ENCODE data around the gene CNOT6L.
"Not testable (repeated sequence)": the region's sequence is repeated elsewhere in the genome, so short reads cannot be mapped to it uniquely, and the experiment has no call there.

The CNOT6L gene

GRCh38 chr4:77818602-77819403 lies at the start of gene CNOT6L:
Gene CNOT6L, minus strand, starts transcription at chr4:77819368. Its CDS starts 60 bp downstream, at chr4:77819308.
- DNase-seq (ENCODE audit: low spot score) = peak; percentile 79

DNA sequence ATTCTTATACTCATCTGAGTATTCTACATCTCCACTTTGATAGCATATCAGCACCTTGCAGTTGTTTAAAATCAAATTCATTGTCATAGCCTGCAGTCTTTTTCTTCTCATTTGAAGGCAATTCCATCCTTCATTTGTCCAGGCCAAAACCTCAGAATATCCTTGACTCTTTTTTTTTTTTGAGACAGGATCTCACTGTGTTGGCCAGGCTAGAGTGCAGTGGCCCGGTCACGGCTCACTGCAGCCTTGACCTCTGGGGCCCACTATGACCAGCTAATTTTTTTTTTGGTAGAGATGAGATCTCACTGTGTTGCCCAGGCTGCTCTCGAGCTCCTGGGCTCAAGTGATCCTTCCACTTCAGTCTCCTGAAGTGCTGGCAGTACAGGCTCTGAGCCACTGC lies 46.1 kb upstream of the CNOT6L start:
- no peak for DNase-seq (ENCODE audit: low spot score)

GRCh38 chr4:77863341-77863740 lies 44.2 kb upstream of the CNOT6L start:
- DNase-seq (ENCODE audit: low spot score) = not testable (repeated sequence)

DNA sequence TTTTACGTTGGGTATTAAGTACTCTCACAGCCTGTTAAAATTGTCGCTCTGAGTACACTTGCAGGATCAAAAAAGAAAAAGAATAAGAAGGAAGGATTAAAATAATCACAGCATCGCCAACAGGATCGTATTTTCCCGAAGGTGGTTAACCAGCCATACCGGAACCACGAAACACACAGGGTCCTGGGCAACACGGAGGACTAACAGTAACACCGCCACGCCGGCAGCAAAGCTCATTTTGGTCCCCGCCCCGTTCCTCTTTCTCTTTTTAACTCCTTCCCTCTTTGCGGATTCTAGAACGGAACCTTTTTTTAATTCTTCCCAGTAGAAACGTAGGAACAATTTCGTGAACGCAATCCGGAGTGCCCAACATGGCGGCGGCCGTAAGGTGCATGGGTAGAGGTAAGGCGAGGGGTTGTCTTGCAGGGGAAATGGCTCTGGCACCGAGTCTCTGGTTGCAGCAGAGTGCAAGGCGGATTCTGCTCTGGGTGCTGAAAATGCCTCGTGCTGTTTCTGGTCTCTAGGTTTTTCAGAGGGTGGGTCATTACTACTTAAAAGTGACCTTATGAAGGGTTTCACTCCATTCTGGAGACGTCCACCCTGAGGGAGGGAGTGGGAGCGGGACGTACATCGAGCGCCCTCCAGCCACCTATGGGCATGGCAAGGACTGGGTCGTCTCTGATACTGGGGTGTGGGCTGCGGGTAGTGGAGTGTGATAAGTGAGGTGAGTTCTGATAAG lies 43.5 kb upstream of the CNOT6L start, which contains the start of gene MRPL1:
TSS of gene MRPL1 (plus strand) at position 353 of the 739 bp plus-strand sequence. CDS start at position 372, 19 bp downstream.
- DNase-seq (ENCODE audit: low spot score) = peak; percentile 94

GRCh38 chr4:77861495-77861894 lies 42.3 kb upstream of the CNOT6L start:
- no peak for DNase-seq (ENCODE audit: low spot score)

GRCh38 chr4:77859256-77859655 lies 40.1 kb upstream of the CNOT6L start:
- DNase-seq (ENCODE audit: low spot score) = no peak

- DNase-seq (ENCODE audit: low spot score) = no peak
Measured at GRCh38 chr4:77856152-77856551, 37.0 kb upstream of the CNOT6L start.

DNA sequence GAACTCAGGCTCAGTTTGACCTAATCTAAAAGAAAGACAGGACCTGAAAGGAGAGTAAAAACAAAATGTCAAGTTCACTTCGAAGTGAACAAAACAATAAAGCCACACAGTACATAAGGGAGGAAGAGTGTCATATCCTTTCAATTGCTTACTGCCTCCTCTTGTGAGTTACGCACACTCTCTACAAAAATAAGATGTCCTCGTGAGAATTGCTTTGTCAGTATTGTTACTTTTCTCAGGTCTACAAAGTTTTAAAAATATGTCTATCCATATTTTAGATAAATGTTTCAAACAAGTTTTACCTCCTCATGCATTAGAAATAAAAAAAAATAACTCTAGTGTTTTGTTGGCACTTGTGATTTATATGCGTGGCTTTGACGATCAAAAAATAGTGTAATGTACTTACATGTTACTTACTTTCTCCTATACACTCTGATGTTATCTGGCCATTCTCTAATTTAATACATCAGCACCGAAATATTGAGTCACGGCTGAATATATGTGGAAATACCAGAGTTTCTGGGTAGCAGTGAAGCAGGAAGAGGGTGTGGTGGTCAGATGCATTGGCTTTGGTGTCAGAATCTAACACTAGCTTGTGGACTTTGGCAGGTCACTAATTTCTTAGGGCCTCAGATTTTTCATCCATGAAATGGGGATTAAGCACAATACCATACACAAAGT lies 35.4 kb upstream of the CNOT6L start:
- no peak for DNase-seq (ENCODE audit: low spot score)

DNA sequence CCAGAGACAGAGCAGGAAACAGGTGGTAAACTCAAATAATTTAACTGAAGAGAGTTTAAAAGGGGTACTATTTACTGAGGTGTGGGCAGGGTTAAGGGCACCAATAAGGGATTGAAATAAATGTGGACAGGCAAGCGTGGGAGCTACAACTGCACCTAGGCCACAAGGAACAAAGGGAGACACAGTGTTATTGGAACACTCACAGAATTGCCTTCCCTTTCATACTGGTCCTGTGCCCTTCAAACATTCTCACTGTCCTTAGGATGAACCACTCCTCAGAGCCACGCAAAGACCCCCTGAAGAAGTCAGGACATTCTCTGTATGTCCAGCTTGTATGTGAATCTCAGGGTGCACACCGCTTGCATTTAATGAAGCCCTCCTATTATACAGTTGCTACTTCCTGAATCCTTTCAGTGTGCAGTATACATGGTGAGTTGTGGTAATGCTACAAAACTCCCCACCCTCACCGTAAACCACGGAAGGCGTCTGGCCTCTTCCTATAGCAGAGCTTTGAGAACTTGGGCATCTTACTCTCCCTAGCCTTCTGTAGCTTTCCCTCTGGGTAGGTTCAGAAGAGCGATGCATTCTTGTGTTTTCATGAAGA lies 33.8 kb upstream of the CNOT6L start:
- no peak for DNase-seq (ENCODE audit: low spot score)

DNA sequence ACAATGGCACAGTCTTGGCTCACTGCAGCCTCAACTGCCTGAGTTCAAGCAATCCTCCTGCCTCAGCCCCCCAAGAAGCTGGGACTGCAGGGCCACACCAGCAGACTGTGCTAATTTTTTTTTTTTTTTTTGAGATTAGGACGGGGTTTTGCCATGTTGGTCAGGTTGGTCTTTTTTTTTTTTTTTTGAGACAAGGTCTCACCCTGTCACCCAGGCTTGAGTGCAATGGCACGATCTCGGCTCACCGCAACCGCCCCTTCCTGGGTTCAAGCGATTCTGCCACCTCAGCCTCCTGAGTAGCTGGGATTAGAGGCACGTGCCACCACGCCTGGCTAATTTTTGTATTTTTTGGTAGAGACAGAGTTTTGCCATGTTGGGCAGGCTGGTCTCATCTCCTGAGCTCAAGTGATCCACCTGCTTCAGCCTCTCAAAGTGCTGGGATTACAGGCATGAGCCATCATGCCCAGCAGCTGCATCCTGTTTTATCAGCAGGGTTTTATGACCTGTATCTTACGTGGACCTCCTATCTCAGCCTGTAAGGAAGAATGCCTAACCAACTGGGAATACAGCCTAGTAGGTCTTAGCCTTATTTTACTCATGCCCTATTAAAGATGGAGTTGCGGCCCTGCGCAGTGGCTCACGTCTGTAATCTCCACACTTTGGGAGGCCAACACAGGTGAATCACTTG lies 30.3 kb upstream of the CNOT6L start:
- DNase-seq (ENCODE audit: low spot score) = no peak

DNA sequence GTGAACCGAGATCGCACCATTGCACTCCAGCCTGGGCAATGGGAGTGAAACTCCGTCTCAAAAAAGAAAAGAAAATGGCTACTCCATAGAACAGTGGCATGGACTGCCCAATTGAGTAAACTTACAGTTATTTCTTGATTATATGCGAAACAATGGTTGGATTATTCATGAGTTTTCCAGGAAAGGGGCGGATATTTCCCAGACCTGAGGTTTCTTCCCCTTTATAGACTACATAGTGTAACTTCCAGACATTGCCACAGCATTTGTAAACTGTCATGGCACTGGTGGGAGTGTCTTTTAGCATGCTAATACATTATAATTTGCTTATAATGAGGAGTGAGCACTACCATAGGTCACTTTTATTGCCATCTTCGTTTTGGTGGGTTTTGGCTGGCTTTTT lies 29.3 kb upstream of the CNOT6L start:
- DNase-seq (ENCODE audit: low spot score) = no peak

GRCh38 chr4:77845929-77846328 lies 26.8 kb upstream of the CNOT6L start:
- no peak for DNase-seq (ENCODE audit: low spot score)

DNA sequence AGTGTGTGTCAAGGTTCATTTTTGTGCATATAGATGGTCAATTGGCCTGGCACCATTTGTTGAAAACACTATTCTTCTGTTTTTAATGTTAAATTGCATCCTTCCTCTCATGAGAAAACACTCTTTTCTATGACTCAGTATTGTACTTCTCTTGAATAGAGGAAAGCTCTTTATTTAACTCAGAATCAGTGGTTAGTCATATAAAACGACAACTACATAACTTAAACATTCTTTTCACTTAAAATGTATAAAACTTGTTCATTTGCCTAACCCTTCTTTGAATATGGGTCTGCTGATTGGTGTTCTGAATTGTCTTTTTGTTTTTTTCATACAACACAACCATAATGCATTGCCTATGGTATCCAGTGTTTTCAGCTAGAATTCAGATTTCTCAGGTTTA lies 26.2 kb upstream of the CNOT6L start:
- DNase-seq (ENCODE audit: low spot score) = no peak

DNA sequence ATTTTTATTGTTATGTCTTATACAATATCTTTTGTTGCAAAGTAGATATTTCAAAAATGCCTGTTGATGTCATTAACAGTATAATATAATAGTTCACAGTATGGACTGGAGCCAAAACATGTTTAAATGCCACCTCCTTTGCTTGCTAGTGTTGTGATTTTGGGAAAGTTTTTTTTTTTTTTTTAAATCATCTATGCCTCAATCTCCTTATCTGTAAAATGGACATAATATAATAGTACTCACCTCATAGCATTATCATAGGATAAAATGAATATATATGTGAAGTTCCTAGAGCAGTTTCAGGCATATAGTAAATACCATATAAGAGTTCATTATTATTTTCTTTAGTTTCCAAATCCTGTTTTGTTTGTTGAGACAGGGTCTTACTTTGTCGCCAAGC lies 25.2 kb upstream of the CNOT6L start:
- DNase-seq (ENCODE audit: low spot score) = no peak

GRCh38 chr4:77843628-77844027 lies 24.5 kb upstream of the CNOT6L start:
- no peak for DNase-seq (ENCODE audit: low spot score)

- no peak for DNase-seq (ENCODE audit: low spot score)
Measured at GRCh38 chr4:77834403-77834802, 15.2 kb upstream of the CNOT6L start.

DNA sequence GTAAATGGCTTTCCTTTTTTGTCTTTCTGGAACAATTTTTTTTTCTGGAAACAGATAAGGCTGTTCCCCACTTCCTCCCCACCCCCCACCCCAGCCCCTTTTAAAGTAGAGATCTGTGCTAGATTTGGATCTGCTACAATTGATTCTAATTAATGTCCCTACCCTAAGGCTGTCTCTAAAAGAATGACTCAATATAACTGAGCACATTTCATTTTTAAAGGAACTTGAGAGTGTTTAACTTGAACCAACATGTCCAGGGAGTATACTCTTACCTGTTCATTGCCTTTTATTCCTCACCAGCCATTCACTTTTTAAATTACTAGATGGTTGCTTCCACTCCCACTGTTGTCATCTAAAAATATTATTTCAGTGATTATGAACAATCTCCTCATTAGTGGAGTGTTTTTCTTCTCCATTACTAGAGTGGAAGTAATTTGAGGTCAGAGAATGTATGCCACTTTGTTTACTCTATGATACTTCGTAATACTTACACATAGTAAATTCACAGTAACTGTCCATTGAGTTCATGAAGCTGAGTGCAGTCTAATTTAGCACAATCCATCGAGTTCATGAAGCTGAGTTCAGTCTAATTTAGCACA lies 14.1 kb upstream of the CNOT6L start:
- DNase-seq (ENCODE audit: low spot score) = no peak

DNA sequence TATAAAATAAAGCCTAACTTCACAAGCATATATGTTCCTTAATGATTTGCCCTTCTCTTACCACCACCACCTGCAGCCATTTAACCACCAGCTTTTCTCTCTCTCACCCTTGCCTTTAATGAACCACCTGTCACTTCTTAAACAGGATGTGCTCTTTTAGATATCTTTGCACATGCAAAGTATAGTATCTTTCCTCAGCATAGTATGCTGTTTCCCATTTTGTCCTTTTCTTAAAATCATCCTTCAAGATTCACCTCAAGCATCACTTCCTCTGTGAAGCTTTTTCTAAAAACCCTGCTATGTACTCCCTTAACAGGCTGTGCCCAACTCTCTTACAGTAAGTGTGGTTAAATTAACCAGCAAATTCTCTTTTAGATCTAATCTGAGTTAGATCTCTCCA lies 8.2 kb upstream of the CNOT6L start:
- no peak for DNase-seq (ENCODE audit: low spot score)

DNA sequence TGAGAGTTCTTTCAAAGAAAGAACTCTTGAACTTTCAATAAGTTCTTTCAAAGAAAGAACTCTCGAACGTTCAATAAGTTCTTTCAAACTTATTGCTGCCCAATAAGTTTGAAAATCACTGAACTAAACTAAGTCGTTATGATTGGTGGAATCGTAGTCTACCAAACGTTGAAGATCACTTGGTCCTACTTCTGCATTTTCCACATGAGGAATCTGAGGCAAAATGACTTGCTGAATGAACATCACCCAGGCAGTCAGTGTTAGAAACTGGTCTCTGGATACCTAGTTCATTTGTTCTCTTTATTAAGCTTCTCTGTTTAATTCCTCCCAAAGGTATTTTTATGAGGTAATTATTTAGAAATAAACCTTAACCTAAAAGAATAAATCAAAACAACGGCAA lies 7.1 kb upstream of the CNOT6L start:
- no peak for DNase-seq (ENCODE audit: low spot score)

- DNase-seq (ENCODE audit: low spot score) = no peak
Measured at GRCh38 chr4:77821775-77822174, 2.6 kb upstream of the CNOT6L start.

All from AG20443 (cell line).